ENCODE measurements around the gene ENGASE. TPM values are rescaled to one million over a fixed set of nuclear protein-coding genes. Genes with fewer than 3 reads are reported as not detected.

Gene ENGASE
- total RNA-seq, 1 donor from 2014 or later = 11.7 TPM

DNA sequence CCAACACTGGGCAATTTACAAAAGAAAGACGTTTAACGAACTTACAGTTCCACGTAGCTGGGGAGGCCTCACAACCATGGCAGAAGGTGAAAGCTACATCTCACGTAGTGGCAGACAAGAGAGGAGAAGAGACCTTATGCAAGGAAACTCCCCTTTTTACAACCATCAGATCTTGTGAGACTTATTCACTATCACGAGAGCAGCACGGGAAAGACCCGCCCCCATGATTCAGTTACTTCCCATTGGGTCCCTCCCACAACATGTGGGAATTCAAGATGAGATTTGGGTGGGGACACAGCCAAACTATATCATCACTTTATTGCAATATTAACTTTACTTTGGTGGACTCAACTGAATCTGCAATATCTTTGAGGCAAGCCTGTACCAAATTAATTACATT lies 11.9 kb upstream of the ENGASE start:
- H4K20me1 ChIP-seq (ENCODE audit: low read depth) = no peaks in the 10 kb centered on the region
- Mint-ChIP-seq H3K9me3 (peaks cover 4% of the 10 kb centered on the region), H3K27me3 (ENCODE audit: insufficient read depth, low read depth) (peaks cover 10% of the 10 kb centered on the region), H3K27ac (peak overlapping the region; percentile 63), H3K4me3 (no peak overlapping the region), H3K36me3 (no peaks in the 10 kb centered on the region), H3K4me1 (no peaks in the 10 kb centered on the region)
- no peaks in the 10 kb centered on the region for H3K36me3 ChIP-seq
- H3K4me3 ChIP-seq = no peak overlapping the region
- no peak overlapping the region for H3K9ac ChIP-seq
- H3K27me3 ChIP-seq = no peaks in the 10 kb centered on the region
- no peak overlapping the region for H3K4me2 ChIP-seq
- H3K4me1 ChIP-seq = no peaks in the 10 kb centered on the region
- no peak overlapping the region for H3K27ac ChIP-seq
- TF ChIP-seq EZH2phosphoT487 (IDR thresholded peaks at IDR 0.05) = no peak
- TF ChIP-seq, protein P1, sequence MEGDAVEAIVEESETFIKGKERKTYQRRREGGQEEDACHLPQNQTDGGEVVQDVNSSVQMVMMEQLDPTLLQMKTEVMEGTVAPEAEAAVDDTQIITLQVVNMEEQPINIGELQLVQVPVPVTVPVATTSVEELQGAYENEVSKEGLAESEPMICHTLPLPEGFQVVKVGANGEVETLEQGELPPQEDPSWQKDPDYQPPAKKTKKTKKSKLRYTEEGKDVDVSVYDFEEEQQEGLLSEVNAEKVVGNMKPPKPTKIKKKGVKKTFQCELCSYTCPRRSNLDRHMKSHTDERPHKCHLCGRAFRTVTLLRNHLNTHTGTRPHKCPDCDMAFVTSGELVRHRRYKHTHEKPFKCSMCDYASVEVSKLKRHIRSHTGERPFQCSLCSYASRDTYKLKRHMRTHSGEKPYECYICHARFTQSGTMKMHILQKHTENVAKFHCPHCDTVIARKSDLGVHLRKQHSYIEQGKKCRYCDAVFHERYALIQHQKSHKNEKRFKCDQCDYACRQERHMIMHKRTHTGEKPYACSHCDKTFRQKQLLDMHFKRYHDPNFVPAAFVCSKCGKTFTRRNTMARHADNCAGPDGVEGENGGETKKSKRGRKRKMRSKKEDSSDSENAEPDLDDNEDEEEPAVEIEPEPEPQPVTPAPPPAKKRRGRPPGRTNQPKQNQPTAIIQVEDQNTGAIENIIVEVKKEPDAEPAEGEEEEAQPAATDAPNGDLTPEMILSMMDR (IDR thresholded peaks at IDR 0.05) = no peak
- no peak for TF ChIP-seq EZH2 (IDR thresholded peaks at IDR 0.05)
- H3K9me3 ChIP-seq (ENCODE audit: low read depth) = no peaks in the 10 kb centered on the region
- no peak overlapping the region for H2AFZ ChIP-seq (replicated peaks)
- no peak for DNase-seq (ENCODE audit: low spot score)
- no peaks in the 10 kb centered on the region for H3K79me2 ChIP-seq (ENCODE audit: low read depth)
- no peaks in the 10 kb centered on the region for H3F3A ChIP-seq (ENCODE audit: low read depth)

DNA sequence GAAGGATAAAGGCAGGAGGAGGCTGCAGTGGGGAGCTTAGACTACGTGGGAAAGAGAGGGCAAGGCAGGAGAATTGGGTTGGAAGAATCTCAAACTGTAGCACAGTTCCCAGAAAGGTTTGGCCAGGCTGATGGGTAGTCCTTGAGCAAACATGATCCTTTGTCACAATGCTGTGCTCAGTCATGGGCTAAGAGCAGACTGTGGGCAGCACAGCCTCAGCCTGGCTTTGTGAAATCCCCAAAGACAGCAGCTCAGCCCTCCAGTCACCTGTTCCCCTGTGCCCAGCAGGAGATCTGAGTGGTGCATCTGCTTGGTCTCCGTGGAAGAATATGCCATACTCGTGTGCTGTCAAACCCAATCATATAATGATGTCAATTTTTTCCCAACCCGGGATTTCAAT lies 10.6 kb upstream of the ENGASE start:
- Histone ChIP-seq H3K4me3 (no peak overlapping the region), H3K9ac (no peak overlapping the region), H4K20me1 (ENCODE audit: low read depth) (no peaks in the 10 kb centered on the region), H3K9me3 (ENCODE audit: low read depth) (no peaks in the 10 kb centered on the region), H3K79me2 (ENCODE audit: low read depth) (no peaks in the 10 kb centered on the region), H2AFZ (replicated peaks) (no peak overlapping the region), H3K27me3 (no peaks in the 10 kb centered on the region), H3K4me2 (no peak overlapping the region), H3F3A (ENCODE audit: low read depth) (no peaks in the 10 kb centered on the region), H3K27ac (no peak overlapping the region), H3K36me3 (no peaks in the 10 kb centered on the region), H3K4me1 (no peaks in the 10 kb centered on the region)
- TF ChIP-seq EZH2phosphoT487 (IDR thresholded peaks at IDR 0.05) (no peak), EZH2 (IDR thresholded peaks at IDR 0.05) (no peak)
- TF ChIP-seq, protein P1 (IDR thresholded peaks at IDR 0.05) = no peak
- Mint-ChIP-seq H3K27me3 (ENCODE audit: insufficient read depth, low read depth) (peaks cover 6% of the 10 kb centered on the region), H3K4me1 (no peaks in the 10 kb centered on the region), H3K36me3 (no peaks in the 10 kb centered on the region), H3K27ac (no peak overlapping the region), H3K9me3 (no peaks in the 10 kb centered on the region), H3K4me3 (no peak overlapping the region)
- DNase-seq (ENCODE audit: low spot score) = no peak

DNA sequence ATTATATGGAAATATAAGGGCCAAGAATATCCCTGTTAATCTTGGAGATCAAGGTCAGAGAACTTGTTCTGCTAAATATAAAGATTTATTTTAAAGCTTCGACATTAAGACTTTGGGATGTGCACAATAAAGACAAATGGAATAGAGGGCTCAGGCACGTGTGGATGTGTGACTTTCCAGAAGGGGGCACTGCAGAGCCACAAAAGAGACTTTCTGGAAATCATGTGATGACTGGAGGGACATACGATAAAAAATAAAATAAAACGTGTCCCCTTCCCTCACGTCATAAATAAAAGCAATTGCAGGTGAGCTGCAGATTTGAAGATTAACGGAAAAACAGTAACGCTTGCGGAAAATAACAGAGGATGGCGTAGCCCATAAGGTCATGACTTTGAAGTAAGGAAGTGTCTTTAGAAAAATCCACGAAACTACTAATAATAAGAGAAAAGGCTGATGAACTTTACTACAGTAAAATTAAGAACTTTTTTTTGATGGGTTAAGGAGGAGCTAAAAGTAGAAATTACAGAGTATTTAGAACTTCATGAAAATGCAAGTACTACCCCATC lies 9.4 kb upstream of the ENGASE start:
- Mint-ChIP-seq H3K27me3 (ENCODE audit: insufficient read depth, low read depth) (peaks cover 5% of the 10 kb centered on the region), H3K27ac (no peak overlapping the region), H3K4me1 (no peaks in the 10 kb centered on the region), H3K4me3 (no peak overlapping the region), H3K36me3 (no peaks in the 10 kb centered on the region), H3K9me3 (no peaks in the 10 kb centered on the region)
- Histone ChIP-seq H3K4me3 (no peak overlapping the region), H2AFZ (replicated peaks) (no peak overlapping the region), H3K36me3 (no peaks in the 10 kb centered on the region), H3F3A (ENCODE audit: low read depth) (no peaks in the 10 kb centered on the region), H3K9me3 (ENCODE audit: low read depth) (no peaks in the 10 kb centered on the region), H3K27me3 (peaks cover 5% of the 10 kb centered on the region), H3K79me2 (ENCODE audit: low read depth) (no peaks in the 10 kb centered on the region), H4K20me1 (ENCODE audit: low read depth) (no peaks in the 10 kb centered on the region), H3K4me2 (no peak overlapping the region), H3K4me1 (no peaks in the 10 kb centered on the region), H3K9ac (no peak overlapping the region), H3K27ac (no peak overlapping the region)
- TF ChIP-seq EZH2phosphoT487 (IDR thresholded peaks at IDR 0.05) (no peak), EZH2 (IDR thresholded peaks at IDR 0.05) (no peak)
- TF ChIP-seq, protein P1 (IDR thresholded peaks at IDR 0.05) = peak; percentile 79
- DNase-seq (ENCODE audit: low spot score) = peak; percentile 64

All from neural progenitor cell (in vitro differentiated cells).